NCI-H82 (cell line): ENCODE measurements around the gene CEP192.
A peak's percentile ranks its signal among the peaks of the same experiment; 100 is the strongest.
"Not testable (repeated sequence)": the region's sequence is repeated elsewhere in the genome, so short reads cannot be mapped to it uniquely, and the experiment has no call there.

Experiments
- DNase-seq: peaks from one replicate; lab custom pipeline; 2025; lab: John Stamatoyannopoulos, UW

Gene CEP192

DNA sequence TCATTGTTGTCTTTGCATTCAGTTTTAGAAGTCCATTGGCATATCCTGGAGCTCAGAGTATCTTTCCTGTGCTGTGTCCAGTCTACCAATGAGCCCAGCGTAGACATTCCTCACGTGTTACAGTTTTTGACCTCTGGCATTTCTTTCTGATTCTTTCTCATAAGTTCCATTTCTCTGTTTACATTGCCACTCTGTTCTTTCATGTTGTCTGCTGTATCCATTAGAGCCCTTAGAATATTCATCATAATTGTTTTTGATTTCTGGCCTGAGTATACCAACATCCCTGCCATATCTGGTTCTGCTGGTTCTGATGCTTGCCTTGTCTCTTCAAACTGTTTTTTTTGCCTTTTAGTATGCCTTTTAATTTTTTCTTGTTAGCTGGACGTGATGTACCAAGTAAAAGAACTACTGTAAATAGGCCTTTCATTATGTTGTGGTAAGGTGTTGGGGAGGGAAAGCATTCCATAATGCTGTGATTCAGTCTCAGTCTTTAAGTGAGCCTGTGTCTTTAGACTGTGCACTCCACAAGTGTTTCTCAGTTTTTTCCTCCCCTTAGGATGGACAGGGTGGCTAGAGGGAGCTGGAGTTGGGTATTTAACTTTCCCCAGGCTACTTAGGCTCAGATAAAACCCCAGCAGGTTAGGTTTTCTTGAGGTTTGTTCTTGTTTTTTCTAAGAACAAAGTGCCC, 35.6 kb downstream of the CEP192 start:
- no peak for DNase-seq

DNA sequence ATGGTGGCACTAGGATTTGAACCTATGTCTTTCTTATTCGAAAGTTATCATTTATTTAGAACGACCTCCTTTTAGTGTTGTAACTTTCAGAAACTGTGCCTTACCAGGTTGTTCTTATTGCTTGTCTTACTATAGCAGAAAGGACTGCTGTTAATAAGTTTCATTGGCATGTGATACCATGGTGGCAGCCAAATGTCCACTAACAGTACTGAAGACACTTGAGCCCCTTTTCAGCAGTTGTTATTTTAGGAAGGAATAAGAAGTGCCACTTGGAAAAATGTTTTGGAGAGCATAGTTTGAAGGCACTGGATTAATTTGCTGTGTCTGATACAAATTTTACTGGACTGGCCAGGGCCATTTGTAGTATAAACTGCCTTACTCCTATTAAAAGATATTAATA, 37.7 kb downstream of the CEP192 start:
- DNase-seq: no peak

DNA sequence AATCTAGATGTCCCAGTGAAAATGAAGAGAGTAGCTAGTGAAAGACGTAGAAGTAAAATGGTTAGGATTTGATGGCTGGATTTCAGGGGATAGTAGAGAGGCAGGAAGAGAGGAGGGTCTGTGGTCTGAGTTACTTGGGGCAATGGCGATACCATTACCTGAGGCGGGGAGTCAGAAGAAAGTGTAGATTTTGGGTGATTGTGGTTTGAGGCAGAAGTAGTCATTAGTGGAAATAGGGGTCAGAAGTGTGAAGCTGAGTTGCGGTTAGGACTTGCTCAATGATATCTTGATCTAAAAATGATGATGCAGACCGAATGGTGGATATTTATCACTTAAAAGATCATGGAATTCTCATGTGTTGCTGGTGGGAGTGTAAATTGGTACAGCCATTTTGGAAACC, 41.0 kb downstream of the CEP192 start:
- no peak for DNase-seq

DNA sequence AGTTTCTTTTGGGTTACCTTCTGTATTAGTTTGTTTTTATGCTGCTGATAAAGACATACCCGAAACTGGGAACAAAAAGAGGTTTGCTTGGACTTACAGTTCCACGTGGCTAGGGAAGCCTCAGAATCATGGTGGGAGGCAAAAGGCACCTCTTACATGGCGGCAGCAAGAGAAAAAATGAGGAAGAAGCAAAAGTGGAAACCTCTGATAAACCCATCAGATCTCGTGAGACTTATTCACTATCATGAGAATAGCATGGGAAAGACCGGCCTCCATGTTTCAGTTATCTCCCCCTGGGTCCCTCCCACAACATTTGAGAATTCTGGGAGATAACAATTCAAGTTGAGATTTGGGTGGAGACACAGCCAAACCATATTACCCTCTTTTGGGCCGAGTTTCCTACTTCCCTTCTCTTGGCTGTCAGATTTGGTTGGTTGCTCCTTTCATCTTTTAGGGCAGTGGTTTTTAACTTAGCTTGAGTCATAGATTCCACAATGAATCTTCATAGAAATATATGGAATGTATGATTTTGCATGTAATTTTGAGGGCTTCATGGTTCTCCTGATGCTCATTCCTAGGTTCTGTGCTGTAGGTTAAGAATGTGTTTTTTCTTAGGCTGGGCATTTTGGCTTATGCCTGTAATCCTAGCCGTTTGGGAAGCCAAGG, 44.2 kb downstream of the CEP192 start:
- DNase-seq: no peak

DNA sequence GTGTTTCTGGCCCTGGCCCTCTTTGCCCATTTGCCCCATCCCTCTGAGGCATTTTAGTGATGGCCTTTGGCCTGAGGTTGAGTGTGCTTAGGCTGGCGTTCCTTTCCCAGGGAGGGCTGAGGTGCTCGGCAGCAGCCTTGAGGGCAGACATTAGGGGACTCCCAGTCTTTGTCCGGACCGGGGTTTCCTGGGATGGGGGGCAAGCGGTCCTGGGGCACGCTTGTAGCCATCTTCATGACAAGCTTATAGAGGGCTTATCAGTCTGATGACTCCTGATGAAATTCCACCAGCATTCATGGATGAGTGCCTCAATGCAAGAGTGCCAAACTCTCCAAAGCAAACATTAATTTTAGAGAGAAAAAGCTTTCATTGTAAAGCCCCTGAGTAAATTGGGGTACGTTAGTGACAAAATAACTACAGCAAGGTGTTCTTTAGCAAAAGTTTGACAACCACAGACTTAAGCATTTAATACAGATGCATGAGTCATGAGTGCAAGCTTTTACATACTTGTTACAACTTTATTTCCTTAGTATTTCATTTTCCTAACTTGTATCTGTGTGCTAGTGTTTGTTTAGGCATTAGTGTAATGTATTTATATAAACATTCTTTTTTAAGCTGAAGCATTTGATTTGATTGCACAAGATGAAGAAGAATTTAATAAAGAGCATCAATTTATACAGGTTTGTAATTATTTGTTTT, 45.6 kb downstream of the CEP192 start:
- DNase-seq: no peak

DNA sequence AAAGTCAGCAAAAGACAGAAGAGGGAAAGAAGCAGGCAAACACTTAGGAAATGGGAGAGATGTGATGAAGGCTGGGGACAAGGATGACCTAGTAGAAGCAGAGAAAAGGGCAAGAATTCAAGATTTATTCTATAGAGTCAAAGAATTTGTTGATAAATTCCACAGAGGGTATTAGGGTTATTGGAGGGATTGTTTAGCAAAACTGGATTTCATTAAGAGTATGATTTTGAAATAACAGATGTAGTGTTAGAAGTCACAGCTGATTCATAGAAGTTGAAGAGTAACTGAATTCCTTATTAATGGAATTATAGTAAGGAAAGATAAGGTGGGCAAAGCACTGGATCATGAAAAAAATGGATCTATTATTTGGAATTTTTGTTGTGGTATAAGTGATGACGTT, 48.6 kb downstream of the CEP192 start:
- no peak for DNase-seq

DNA sequence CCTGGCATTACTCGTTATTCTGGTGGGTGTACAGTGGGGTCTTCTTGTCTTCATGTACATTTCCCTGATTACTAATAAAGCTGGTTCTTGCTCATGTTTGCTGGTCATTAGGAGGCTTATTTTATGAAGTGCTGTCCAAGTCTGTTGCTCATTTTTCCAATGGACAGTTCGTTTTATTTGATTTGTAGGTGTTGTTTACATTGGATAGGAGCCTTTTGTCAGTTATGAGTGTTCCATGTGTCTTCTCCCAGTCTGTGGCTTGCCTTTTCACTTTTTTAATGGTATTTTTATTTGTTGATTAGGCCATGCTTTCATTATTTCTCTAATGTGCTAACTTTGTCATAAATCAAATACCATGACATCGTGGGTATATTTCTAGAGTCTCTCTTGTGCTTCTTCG, 51.9 kb downstream of the CEP192 start:
- no peak for DNase-seq

DNA sequence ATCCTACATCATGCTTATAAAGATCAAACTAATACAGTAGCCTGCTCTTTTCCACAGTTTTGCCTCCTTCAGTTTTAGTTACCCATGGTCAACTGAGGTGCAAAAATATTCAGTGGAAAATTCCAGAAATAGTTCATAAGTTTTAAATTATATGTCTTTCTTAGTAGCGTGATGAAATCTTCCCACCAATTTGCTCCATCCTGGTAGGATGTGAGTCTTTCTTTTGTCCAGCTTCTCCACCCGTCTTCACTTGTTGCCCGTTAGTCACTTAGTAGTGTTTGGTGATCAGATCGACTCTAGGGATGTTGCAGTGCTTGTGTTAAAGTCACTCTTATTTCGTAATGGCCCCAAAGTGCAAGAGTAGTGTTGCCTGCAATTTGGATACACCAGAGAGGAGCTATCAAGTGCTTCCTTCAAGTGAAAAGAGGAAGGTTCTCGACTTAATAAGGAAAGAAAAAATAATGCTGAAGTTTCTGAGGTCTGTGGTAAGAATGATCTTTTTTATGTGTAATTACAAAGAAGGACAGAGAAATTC, 57.0 kb downstream of the CEP192 start:
- no peak for DNase-seq

DNA sequence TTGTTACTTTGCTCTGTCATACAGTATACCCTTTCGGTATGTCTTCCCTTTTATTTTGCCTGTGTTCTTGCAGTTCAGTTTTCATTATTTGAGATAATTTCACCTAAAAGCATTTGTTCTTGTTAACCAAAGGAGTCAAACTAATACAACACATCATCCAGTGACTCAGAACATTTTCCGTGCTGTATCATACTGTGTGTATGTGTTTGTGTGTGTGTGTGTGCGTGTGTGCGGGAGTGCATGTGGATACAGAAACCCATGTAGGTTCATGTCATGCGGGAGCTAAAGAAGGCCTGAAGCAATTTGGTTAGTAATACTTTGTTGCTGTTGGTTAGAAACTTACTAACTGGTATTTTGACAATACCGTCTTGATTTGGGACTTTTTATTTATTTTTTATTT, 60.0 kb downstream of the CEP192 start:
- no peak for DNase-seq

DNA sequence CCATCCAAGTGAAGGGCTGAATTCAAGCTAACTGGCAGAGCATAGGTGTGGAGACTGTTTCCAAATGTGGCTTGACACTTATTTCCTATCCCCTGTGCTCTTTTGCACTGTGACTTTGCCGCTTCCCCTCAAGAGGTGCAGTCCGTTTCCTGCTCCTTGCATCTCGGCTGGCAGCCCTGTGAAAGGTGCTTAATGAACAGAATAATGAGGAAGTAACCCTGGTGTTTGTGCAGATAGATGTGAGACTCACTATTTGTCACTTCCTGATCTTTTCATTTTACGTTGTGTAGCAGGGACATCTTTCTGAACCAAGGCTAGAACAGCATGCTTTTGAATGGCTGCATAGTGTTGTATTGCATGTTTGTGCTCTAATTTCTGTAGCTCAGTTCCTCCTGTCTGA, 60.8 kb downstream of the CEP192 start:
- DNase-seq: no peak

DNA sequence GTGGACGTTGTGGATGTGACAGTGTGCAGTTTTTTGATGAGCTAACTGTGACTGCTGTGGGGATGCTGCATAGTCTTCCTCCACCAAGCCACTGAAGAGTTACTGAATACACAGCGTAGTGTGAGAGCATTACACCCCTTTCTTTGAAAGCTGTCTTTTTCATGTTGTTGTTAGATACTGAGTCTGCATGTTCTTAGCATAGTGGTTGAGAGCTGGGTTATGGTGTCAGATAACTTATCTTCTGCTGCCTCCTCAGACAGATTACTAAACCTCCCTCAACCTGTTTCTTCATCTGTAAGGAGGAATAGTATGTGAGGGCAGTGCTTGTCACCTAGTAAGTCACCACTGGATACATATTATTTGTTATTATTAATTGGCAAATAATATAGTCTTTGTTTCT, 63.2 kb downstream of the CEP192 start:
- peak; percentile 24 for DNase-seq

DNA sequence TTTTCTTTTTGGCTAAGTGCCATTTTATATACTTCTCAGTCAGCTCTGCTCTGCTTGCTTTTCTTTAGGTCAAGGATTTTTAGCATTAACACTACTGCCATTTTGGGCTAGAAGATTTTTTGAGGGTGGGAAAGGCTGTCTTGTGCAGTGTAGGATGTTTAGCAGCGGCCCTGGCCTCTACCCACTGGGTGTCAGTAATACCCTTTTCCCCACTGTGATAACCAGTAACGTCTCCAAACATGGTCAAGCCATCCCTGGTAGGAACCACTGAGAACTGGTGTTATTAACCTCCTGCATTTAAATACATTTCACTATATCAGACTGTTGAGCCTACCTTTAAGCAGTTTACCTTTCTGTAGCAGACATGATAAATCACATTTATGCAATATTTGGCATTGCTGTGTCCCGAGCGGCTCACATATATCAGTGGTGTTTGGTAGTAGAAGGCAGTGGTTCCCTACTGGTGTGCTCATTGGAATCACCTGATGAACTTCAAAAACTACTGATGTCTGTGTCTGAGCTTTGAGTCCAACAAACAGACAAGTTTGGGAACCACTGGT, 70.5 kb downstream of the CEP192 start:
- DNase-seq: no peak

DNA sequence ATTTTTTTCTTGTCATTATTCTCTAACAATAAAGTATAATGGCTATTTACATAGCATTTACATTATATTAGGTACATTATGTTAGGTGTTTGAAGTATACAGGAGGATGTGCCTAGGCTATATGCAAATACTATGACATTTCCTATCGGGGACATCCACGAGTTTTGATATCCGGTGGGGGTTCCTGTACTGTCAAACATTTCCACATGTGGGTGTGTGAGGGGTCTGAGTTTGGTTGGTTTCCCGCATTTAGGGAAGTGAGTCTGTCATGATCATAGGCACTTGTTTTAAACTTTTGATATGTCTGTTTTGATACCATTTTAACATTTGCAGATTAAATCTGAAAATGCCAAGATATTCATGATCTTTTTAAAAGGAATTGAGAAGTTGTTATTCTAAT, 76.0 kb downstream of the CEP192 start:
- no peak for DNase-seq

DNA sequence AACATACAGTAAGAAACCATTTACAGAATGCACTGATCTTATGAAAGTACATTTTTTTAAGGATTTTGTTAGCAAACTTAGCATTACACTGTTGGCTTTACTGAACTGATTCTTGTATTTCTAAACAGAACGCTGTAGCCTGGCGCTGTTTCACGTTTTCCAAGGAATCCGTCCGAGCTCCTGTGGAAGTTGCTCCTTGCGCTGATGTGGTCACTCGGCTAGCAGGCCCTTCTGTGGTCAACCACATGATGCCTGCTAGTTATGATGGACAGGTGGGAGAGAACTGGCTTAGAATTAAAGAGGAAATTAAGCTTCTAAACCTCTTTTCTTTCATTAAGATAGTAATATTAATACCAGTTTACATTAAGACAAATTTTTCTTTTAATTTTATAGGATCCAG, 76.8 kb downstream of the CEP192 start:
- DNase-seq: no peak

DNA sequence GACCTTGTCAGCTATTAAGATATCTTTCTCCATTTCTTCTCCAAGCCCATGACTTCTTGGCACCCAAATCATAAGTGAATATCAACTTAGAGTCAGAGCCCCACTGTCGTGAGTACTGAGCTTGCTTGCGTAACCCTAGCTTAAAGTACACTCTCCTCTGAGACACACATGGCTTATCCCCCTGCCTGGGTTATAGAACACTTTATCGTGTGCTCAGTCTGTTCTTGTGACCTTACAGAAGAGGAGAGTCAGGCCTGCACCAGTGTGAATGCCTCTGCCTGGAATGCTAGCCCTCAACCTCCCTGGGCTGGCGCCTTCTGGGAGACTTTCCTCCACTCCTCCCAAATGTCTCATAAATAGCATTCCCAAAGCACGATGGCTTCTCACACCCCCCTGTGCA, 79.3 kb downstream of the CEP192 start:
- no peak for DNase-seq

DNA sequence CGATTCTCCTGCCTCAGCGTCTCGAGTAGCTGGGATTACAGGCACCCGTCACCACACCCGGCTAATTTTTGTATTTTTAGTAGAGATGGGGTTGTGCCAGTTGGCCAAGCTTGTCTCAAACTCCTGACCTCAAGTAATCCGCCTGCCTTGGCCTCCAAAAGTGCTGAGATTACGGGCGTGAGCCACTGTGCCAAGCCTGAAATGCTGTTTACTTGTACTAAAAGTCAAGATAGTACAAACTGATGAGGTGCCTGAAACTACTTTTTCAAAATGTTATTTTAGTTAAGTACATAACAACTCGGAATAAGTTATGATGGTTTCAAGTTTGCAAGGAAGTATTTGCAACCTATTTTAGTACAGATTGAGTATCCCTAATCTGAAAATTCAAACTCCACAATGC, 85.7 kb downstream of the CEP192 start:
- DNase-seq: no peak

DNA sequence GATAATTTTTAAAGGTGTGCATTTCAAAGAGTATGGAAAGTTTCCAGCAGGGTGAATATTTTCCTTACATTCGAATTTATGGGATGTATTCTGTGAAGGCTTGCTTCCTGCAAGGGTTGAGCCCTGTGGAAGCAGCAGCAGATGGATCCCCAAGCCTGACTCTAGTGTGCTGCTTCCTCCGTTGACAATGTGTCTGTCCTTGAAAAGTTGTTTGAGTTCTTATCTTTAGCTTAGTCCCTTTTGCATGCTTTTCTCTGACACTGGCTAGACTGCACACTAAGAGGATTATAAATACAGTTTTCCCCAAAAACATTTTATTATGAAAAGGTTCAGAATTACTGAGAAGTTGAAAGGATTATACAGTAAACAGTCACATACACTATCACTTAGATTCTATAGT, 86.3 kb downstream of the CEP192 start:
- no peak for DNase-seq

DNA sequence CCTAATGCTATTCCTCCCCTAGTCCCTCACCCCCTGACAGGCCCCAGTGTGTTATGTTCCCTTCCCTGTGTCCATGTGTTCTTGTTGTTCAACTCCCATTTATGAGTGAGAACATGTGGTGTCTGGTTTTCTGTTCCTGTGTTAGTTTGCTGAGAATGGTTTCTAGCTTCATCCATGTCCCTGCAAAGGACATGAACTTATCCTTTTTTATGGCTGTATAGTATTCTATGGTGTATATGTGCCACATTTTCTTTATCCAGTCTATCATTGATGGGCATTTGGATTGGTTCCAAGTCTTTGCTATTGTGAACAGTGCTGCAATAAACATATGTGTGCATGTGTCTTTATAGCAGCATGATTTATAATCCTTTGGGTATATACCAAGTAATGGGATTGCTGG, 86.9 kb downstream of the CEP192 start:
- not testable (repeated sequence) for DNase-seq

DNA sequence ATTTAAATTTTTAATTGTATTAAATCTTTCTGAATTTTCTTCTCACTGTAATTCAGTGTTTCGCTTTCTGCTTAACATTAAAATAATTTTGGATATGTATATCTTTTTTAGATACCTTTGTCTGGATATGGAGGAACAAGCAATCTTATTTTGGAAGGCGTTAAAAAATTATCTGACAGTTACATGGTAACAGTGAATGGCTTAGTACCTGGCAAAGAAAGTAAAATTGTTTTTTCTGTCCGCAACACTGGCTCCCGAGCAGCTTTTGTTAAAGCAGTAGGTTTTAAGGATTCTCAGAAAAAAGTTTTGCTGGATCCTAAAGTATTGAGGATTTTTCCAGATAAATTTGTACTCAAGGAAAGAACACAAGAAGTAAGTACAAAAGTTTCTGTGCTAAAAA, 95.7 kb downstream of the CEP192 start:
- DNase-seq: no peak

DNA sequence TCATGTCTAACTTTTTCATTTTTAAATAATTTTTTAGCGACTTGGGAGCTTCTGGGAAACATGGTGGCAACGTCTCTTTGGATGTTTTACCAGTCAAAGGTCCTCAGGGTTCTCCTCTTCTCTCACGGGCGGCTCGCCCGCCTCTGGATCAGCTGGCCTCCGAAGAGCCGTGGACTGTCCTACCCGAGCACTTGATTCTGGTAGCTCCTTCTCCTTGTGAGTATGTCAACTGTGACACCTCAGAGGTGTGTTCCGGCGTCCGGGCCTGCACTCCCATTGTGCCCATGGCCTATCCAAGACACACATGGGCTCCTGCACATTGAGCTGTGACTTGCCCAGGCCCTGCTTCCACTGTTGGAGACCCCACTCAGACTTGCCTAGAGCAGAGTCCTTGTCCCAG, 104.3 kb downstream of the CEP192 start:
- DNase-seq: no peak

DNA sequence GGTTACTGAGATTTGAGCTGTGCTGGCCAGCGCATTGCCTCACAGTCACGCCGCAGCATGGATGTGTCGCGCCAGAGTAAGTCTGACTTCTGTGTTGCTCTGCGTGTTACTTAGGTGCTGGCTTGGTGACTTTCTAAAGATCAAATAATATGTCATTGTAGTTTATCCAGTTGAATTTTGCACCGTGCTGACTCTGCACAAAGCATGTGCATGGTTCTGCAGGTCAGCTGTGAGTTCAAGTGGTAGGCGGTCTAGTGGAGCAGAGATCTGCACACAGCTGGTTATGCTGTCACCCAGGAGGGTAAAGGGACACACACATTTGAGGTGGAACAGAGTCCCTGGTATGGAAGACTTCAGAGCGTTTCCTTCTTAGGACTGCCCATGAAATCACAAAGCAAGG, 105.1 kb downstream of the CEP192 start:
- DNase-seq: no peak

DNA sequence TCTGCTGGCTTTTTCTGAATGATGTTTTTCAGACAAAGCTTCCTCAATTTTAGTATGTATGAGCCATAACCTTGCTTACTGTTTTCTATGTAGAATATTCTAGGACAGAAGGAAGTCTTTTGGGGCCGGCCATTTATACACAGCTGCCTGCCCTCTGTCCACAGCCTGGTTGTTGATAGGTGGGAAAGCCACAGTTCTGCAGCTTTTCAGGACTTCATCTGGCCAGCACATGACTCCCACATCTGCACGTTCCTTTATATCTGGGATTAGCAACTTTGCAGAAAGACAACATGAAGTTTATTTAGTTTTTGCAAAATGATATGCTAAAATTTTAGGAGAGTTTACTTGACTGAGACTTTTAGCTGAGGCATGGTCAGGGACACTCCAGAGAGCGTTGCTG, 105.6 kb downstream of the CEP192 start:
- DNase-seq: no peak

DNA sequence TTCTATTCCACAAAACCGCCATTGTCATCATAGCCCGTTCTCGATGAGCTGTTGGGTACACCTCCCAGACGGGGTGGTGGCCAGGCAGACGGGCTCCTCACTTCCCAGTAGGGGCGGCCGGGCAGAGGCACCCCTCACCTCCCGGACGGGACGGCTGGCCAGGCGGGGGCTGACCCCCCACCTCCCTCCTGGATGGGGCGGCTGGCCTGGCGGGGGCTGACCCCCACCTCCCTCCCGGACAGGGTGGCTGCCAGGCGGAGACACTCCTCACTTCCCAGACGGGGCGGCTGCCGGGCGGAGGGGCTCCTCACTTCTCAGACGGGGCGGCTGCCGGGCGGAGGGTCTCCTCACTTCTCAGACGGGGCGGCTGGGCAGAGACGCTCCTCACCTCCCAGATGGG, 106.9 kb downstream of the CEP192 start:
- not testable (repeated sequence) for DNase-seq
